Lung (tissue), 12 donors: ENCODE measurements around the gene ARPC1B. TPM values are rescaled to one million over a fixed set of nuclear protein-coding genes. Genes with fewer than 3 reads are reported as not detected.

Source experiments
- ATAC-seq: fragments of 200-7000 bp; cut with Tn5 transposase; one replicate; pipeline ENCODE4 v1.9.1; 2020; ENCODE audit warnings: moderate number of reproducible peaks; ENCODE audit not compliant: insufficient read depth, low FRiP score
- DNase-seq, 3 donors: peaks; one replicate each; pipeline ENCODE4 v3.0.0-alpha.2; 2013 to 2017
- H3K27ac ChIP-seq, 2 donors: one replicate each; pipeline ENCODE4 v1.5.1; 2013; ENCODE audit warnings: mild to moderate bottlenecking in 2 of 2, moderate library complexity in 2 of 2, control low read depth in 1 of 2, inconsistent platforms in 1 of 2, low read depth in 1 of 2, low read length in 1 of 2
- H3K27me3 ChIP-seq, 3 donors: one replicate each; pipeline ENCODE4 v1.5.1; 2013; ENCODE audit warnings: low read length in 2 of 3; ENCODE audit not compliant: control insufficient read depth in 3 of 3, insufficient read depth in 3 of 3
- H3K36me3 ChIP-seq, 4 donors: one replicate each; pipeline ENCODE4 v1.5.1; 2013; ENCODE audit warnings: low read length in 4 of 4, mild to moderate bottlenecking in 1 of 4, moderate library complexity in 1 of 4; ENCODE audit not compliant: control insufficient read depth in 4 of 4, insufficient read depth in 4 of 4
- H3K4me1 ChIP-seq, 5 donors: one replicate each; pipeline ENCODE4 v1.5.1; 2013; ENCODE audit warnings: low read length in 5 of 5, mild to moderate bottlenecking in 2 of 5, moderate library complexity in 1 of 5; ENCODE audit not compliant: control insufficient read depth in 5 of 5, insufficient read depth in 5 of 5
- H3K4me3 ChIP-seq: one replicate; pipeline ENCODE4 v1.5.1; 2013; ENCODE audit warnings: mild to moderate bottlenecking, control low read depth, moderate library complexity
- H3K9ac ChIP-seq, 2 donors: one replicate each; pipeline ENCODE4 v1.5.1; 2013; ENCODE audit warnings: low read length in 2 of 2, control low read depth in 1 of 2; ENCODE audit not compliant: insufficient read depth in 1 of 2
- H3K9me3 ChIP-seq, 4 donors: one replicate each; pipeline ENCODE4 v1.5.1; 2013; ENCODE audit warnings: low read length in 3 of 4, mild to moderate bottlenecking in 1 of 4, moderate library complexity in 1 of 4; ENCODE audit not compliant: control insufficient read depth in 4 of 4, insufficient read depth in 3 of 4
- CTCF ChIP-seq: IDR thresholded peaks from 2 replicates; pipeline ENCODE4 v1.5.1; 2012; ENCODE audit warnings: mild to moderate bottlenecking; ENCODE audit errors: control extremely low read depth, extremely low read depth
- WGBS, 2 donors: extraction: QIAGEN DNeasy Blood & Tissue Kit; methylation state at CpG; one replicate each; pipeline ENCODE4 v1.1.7; 2013; 5-methylcytosine and 5-hydroxymethylcytosine counted together
- polyA plus RNA-seq, 2 donors: library from polyadenylated mRNA; stranded (reverse); fragments of 200-250 nt; gene quantifications; one replicate each; pipeline ENCODE4 v1.2.1, GENCODE V29; 2013
- total RNA-seq, 2 donors: library from RNA; depleted of rRNA in 1 of 2; stranded (reverse); fragments of >200 nt in 1 of 2; gene quantifications; one replicate each; pipeline ENCODE4 v1.2.1, GENCODE V29; 2014 to 2021
- donor health status: control.
- donor health status: control.
- donor health status: Bipolar disorder and iron deficiency.
- donor health status: healthy.
- donor health status: DM: yes; HTN: yes; CAD: no.

Gene ARPC1B
- total and polyA plus RNA-seq, 4 donors, result 164 to 937 (median 266) TPM

- WGBS, 2 donors, result 88 to 90% methylated on average over 18 of the region's 18 CpGs
- Histone ChIP-seq H3K4me1 (peaks cover 0 to 14% (median 7%) of the 10 kb centered on the region in 5 donors), H3K27me3 (no peaks in the 10 kb centered on the region), H3K9ac (no peak overlapping the region), H3K4me3 (no peak overlapping the region), H3K27ac (no peak overlapping the region), H3K9me3 (no peaks in the 10 kb centered on the region), H3K36me3 (peaks cover 20 to 37% (median 29%) of the 10 kb centered on the region in 4 donors)
- ATAC-seq, result no peak
- DNase-seq, result no peak
- TF ChIP-seq CTCF, result no peak
Observed at GRCh38 chr7:99404235-99404976, 29.9 kb downstream of the ARPC1B start.

- no peak for DNase-seq
- peaks cover 20 to 33% (median 26%) of the 10 kb centered on the region in 4 donors for H3K36me3 ChIP-seq
- TF ChIP-seq CTCF, result no peak
- 94 to 95% methylated on average over 10 of the region's 10 CpGs for WGBS, 2 donors
- H3K4me3 ChIP-seq, result no peak overlapping the region
- H3K27ac ChIP-seq, result no peak overlapping the region
- H3K4me1 ChIP-seq, result peaks cover 0 to 18% (median 10%) of the 10 kb centered on the region in 5 donors
- no peaks in the 10 kb centered on the region for H3K27me3 ChIP-seq
- H3K9me3 ChIP-seq, result no peaks in the 10 kb centered on the region
- no peak for ATAC-seq
- H3K9ac ChIP-seq, result no peak overlapping the region
Observed at GRCh38 chr7:99404977-99405320, 30.4 kb downstream of the ARPC1B start.

- no peaks in the 10 kb centered on the region for H3K9me3 ChIP-seq
- no peaks in the 10 kb centered on the region for H3K27me3 ChIP-seq
- no peak overlapping the region for H3K9ac ChIP-seq
- TF ChIP-seq CTCF, result no peak
- H3K36me3 ChIP-seq, result peaks cover 18 to 31% (median 25%) of the 10 kb centered on the region in 4 donors
- H3K4me1 ChIP-seq, result peaks cover 0 to 23% (median 12%) of the 10 kb centered on the region in 5 donors
- DNase-seq, result no peak
- no peak overlapping the region for H3K4me3 ChIP-seq
- H3K27ac ChIP-seq, result no peak overlapping the region
- WGBS, 2 donors, result 53 to 75% methylated on average over 1 of the region's 1 CpG
- no peak for ATAC-seq
Observed at GRCh38 chr7:99406557-99406956, 32.0 kb downstream of the ARPC1B start.
